Erythroblast (primary cell): Measurements from ENCODE around the gene RAD51B.

Experiments used
- GATA1 ChIP-seq: IDR thresholded peaks from 2 replicates; pipeline ENCODE4 v1.6.1; 2011; ENCODE audit warnings: low read depth, mild to moderate bottlenecking, control low read depth, low read length, moderate library complexity
- POLR2A ChIP-seq: IDR thresholded peaks from 2 replicates; pipeline ENCODE4 v1.6.1; 2011; ENCODE audit warnings: mild to moderate bottlenecking, low read length

DNA sequence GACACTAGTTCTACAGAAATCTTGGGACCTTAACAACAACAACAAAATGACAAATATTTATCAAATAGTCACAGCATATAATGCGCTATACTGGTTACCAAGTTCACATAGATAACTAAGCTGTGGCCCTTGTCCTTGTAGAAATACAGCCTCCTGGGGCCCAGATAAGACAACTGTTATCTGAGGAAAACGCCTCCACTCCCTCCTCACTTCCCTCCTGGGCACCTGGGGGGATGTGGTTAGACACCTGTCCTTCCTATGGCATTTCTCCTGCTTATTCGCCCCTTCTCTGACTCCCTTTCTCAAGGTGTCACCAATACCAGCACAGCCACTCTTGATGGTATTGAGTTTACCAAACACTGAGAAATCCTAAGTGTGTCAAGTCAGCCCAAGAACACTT is 419.4 kb downstream of the RAD51B start:
- TF ChIP-seq POLR2A (no peak), GATA1 (no peak)
